22Rv1 (cell line): ENCODE results near the gene MAST2.

ENCODE experiments used
- CTCF ChIP-seq: fragments of 450-650 bp; IDR thresholded peaks from 2 replicates; pipeline ENCODE4 v1.5.1; 2017; ENCODE audit warnings: mild to moderate bottlenecking
- ZFX ChIP-seq: fragments of 450-650 bp; IDR thresholded peaks from 2 replicates; pipeline ENCODE4 v1.6.1; 2017; ENCODE audit warnings: antibody characterized with exemption, borderline replicate concordance

DNA sequence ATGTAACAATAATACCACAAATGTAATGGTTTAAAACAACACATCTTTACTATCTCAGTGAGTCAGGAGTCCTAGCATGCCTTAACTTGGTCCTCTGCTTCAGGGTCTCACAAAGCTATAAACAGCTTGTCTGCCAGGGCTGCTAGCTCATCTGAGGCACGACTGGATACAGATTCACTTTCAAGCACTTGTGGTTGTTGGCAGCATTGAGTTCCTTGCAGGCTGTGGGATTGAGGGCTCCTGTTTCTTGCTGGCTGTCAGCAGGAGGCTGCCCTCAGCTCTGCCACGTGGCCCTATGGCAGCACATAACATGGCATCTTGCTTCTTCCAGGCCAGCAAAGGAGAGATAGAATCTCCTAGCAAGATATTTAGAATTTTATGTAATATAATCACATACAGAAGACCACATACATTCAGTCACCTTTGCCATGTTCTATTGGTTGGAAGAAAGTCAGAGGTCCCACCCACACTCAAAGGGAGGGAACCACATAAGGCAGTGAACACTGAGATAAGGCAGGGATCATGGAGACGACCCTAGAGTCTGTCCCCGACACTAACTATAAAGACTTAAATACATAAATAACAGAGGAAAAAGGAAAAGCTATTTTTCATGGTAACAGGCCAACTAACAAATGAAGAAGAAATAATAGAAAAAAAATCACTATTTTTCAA, 34.0 kb upstream of the MAST2 start:
- TF ChIP-seq CTCF (no peak), ZFX (no peak)
